WTC11 (cell line): ENCODE measurements around the gene RARS2. TPM values are rescaled to one million over a fixed set of nuclear protein-coding genes. Genes with fewer than 3 reads are reported as not detected.

Experiments
- ATAC-seq: fragments of 200-7000 bp; cut with Tn5 transposase; 2 replicates; pipeline ENCODE4 v1.10.0; 2021; ENCODE audit warnings: mild to moderate bottlenecking, moderate library complexity
- CTCF ChIA-PET: fragments of 300-600 bp; sonication (Branson Sonifier 250); formaldehyde crosslinking; loops from one replicate; lab custom pipeline; 2021; ENCODE audit warnings: antibody characterized with exemption; lab: Charles Lee
- POLR2A ChIA-PET: fragments of 350-600 bp; sonication (Branson Sonifier 250); formaldehyde crosslinking; loops from one replicate; lab custom pipeline; 2021; ENCODE audit warnings: antibody characterized with exemption; lab: Charles Lee
- DNase-seq: peaks from one replicate; pipeline ENCODE4 v3.0.0; 2021; ENCODE audit warnings: low spot score
- H3K27ac Mint-ChIP-seq: 2 replicates; pipeline ENCODE4 v1.8.0; 2021; ENCODE audit warnings: mixed read lengths
- H3K27me3 Mint-ChIP-seq: 2 replicates; pipeline ENCODE4 v1.8.0; 2021; ENCODE audit warnings: low read depth, mild to moderate bottlenecking, moderate library complexity, mixed read lengths
- H3K36me3 Mint-ChIP-seq: 2 replicates; pipeline ENCODE4 v1.8.0; 2021; ENCODE audit warnings: mixed read lengths
- H3K4me1 Mint-ChIP-seq: 2 replicates; pipeline ENCODE4 v1.8.0; 2022; ENCODE audit warnings: mixed read lengths
- H3K4me3 Mint-ChIP-seq: 2 replicates; pipeline ENCODE4 v1.8.0; 2021; ENCODE audit warnings: mild to moderate bottlenecking, moderate library complexity, mixed read lengths
- H3K9me3 Mint-ChIP-seq: 2 replicates; pipeline ENCODE4 v1.8.0; 2021; ENCODE audit warnings: mixed read lengths
- AFF4 ChIP-seq: sonication (generic); formaldehyde crosslinking; IDR thresholded peaks from 2 replicates; pipeline ENCODE4 v1.8.1; 2023; ENCODE audit warnings: mild to moderate bottlenecking, missing genetic modification reagents, borderline replicate concordance
- ATF1 ChIP-seq: sonication (generic); formaldehyde crosslinking; IDR thresholded peaks from 2 replicates; pipeline ENCODE4 v1.8.1; 2023; ENCODE audit warnings: mild to moderate bottlenecking, moderate library complexity, missing genetic modification reagents
- ATF3 ChIP-seq: sonication (generic); formaldehyde crosslinking; conservative IDR thresholded peaks from 2 replicates; pipeline ENCODE4 v1.8.1; 2022; ENCODE audit warnings: mild to moderate bottlenecking, missing genetic modification reagents
- CBFB ChIP-seq: sonication (generic); formaldehyde crosslinking; IDR thresholded peaks from 2 replicates; pipeline ENCODE4 v1.8.1; 2022; ENCODE audit warnings: mild to moderate bottlenecking, low read depth, missing genetic modification reagents
- ELF4 ChIP-seq: sonication (generic); formaldehyde crosslinking; IDR thresholded peaks from 2 replicates; pipeline ENCODE4 v1.8.1; 2022; ENCODE audit warnings: low read depth, mild to moderate bottlenecking, moderate library complexity, missing genetic modification reagents
- ETV6 ChIP-seq: sonication (generic); formaldehyde crosslinking; IDR thresholded peaks from 2 replicates; pipeline ENCODE4 v1.8.1; 2022; ENCODE audit warnings: mild to moderate bottlenecking, missing genetic modification reagents
- GRHL2 ChIP-seq: fragments of 250-450 bp; sonication (Bioruptor Pico); IDR thresholded peaks from 2 replicates; pipeline ENCODE4 v1.8.0; 2022; ENCODE audit warnings: mild to moderate bottlenecking, moderate library complexity; ENCODE audit not compliant: insufficient replicate concordance, severe bottlenecking
- MXD4 ChIP-seq: fragments of 250-450 bp; sonication (Bioruptor Pico); IDR thresholded peaks from 2 replicates; pipeline ENCODE4 v1.8.0; 2021; ENCODE audit warnings: mild to moderate bottlenecking, moderate library complexity, borderline replicate concordance
- NFYB ChIP-seq: sonication (generic); formaldehyde crosslinking; conservative IDR thresholded peaks from 2 replicates; pipeline ENCODE4 v1.8.0; 2022; ENCODE audit warnings: low read depth, missing genetic modification reagents
- NR1H2 ChIP-seq: sonication (generic); formaldehyde crosslinking; IDR thresholded peaks from 2 replicates; pipeline ENCODE4 v1.9.0; 2021; ENCODE audit warnings: mild to moderate bottlenecking, moderate library complexity, missing genetic modification reagents
- NR3C1 ChIP-seq: sonication (generic); formaldehyde crosslinking; conservative IDR thresholded peaks from 2 replicates; pipeline ENCODE4 v1.8.1; 2023; ENCODE audit warnings: low read depth, mild to moderate bottlenecking, missing genetic modification reagents
- SMAD3 ChIP-seq: sonication (generic); formaldehyde crosslinking; IDR thresholded peaks from 2 replicates; pipeline ENCODE4 v1.8.0; 2022; ENCODE audit warnings: missing genetic modification reagents, mild to moderate bottlenecking, borderline replicate concordance
- SMAD4 ChIP-seq: sonication (generic); formaldehyde crosslinking; IDR thresholded peaks from 2 replicates; pipeline ENCODE4 v1.8.0; 2022; ENCODE audit warnings: mild to moderate bottlenecking, missing genetic modification reagents
- TEAD1 ChIP-seq: sonication (generic); formaldehyde crosslinking; IDR thresholded peaks from 2 replicates; pipeline ENCODE4 v1.8.0; 2022; ENCODE audit warnings: mild to moderate bottlenecking, missing genetic modification reagents
- ZMAT4 ChIP-seq: fragments of 250-450 bp; sonication (Bioruptor Pico); IDR thresholded peaks from 2 replicates; pipeline ENCODE4 v1.9.0; 2021; ENCODE audit warnings: mild to moderate bottlenecking
- ZNF232 ChIP-seq: sonication (generic); formaldehyde crosslinking; IDR thresholded peaks from 2 replicates; pipeline ENCODE4 v1.8.0; 2022; ENCODE audit warnings: mild to moderate bottlenecking, missing genetic modification reagents
- ZNF317 ChIP-seq: sonication (generic); formaldehyde crosslinking; IDR thresholded peaks from 2 replicates; pipeline ENCODE4 v1.8.1; 2023; ENCODE audit warnings: low read depth, mild to moderate bottlenecking, moderate library complexity, missing genetic modification reagents, borderline replicate concordance
- ZNF423 ChIP-seq: fragments of 250-450 bp; sonication (Bioruptor Pico); IDR thresholded peaks from 2 replicates; pipeline ENCODE4 v2.1.2; 2022; ENCODE audit warnings: mild to moderate bottlenecking, moderate library complexity
- total RNA-seq: library from RNA; stranded (reverse); gene quantifications from 3 replicates; pipeline ENCODE4 v1.2.3, GENCODE V29; 2021
- TF ChIP-seq, protein P1 (sequence below): sonication (generic); formaldehyde crosslinking; IDR thresholded peaks from 2 replicates; pipeline ENCODE4 v1.8.1; 2022; ENCODE audit warnings: low read depth, missing genetic modification reagents, borderline replicate concordance
- TF ChIP-seq, protein P2 (sequence below): sonication (generic); formaldehyde crosslinking; IDR thresholded peaks from 2 replicates; pipeline ENCODE4 v1.8.1; 2022; ENCODE audit warnings: mild to moderate bottlenecking, moderate library complexity, missing genetic modification reagents
- TF ChIP-seq, protein P3 (sequence below): sonication (generic); formaldehyde crosslinking; IDR thresholded peaks from 2 replicates; pipeline ENCODE4 v1.8.1; 2023; ENCODE audit warnings: mild to moderate bottlenecking, moderate library complexity, missing genetic modification reagents

RARS2 gene
- total RNA-seq, 1 experiment from 2014 or later, result 32.9 TPM

- Mint-ChIP-seq H3K4me1 (no peaks in the 10 kb centered on the region), H3K9me3 (no peaks in the 10 kb centered on the region), H3K4me3 (no peak overlapping the region), H3K27me3 (no peaks in the 10 kb centered on the region), H3K27ac (no peak overlapping the region), H3K36me3 (peaks cover 25% of the 10 kb centered on the region)
- POLR2A ChIA-PET, result interaction anchor here (0.6 to 0.7 kb wide), 2 partner anchors 14 to 465 kb away, joined by 3 to 4 read pairs; no protein-coding TSS in a partner anchor
- TF ChIP-seq TEAD1 (no peak), ZNF423 (CRISPR knock-in tag) (no peak), ETV6 (CRISPR knock-in tag) (no peak), ELF4 (CRISPR knock-in tag) (no peak), CBFB (CRISPR knock-in tag) (no peak)
- TF ChIP-seq, protein P1, sequence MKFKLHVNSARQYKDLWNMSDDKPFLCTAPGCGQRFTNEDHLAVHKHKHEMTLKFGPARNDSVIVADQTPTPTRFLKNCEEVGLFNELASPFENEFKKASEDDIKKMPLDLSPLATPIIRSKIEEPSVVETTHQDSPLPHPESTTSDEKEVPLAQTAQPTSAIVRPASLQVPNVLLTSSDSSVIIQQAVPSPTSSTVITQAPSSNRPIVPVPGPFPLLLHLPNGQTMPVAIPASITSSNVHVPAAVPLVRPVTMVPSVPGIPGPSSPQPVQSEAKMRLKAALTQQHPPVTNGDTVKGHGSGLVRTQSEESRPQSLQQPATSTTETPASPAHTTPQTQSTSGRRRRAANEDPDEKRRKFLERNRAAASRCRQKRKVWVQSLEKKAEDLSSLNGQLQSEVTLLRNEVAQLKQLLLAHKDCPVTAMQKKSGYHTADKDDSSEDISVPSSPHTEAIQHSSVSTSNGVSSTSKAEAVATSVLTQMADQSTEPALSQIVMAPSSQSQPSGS (CRISPR knock-in tag), result no peak
- DNase-seq (no peak), ATAC-seq (no peak)
- CTCF ChIA-PET, result no interaction called here
Observed at GRCh38 chr6:87630746-87631145, 41.0 kb upstream of the RARS2 start.

DNA sequence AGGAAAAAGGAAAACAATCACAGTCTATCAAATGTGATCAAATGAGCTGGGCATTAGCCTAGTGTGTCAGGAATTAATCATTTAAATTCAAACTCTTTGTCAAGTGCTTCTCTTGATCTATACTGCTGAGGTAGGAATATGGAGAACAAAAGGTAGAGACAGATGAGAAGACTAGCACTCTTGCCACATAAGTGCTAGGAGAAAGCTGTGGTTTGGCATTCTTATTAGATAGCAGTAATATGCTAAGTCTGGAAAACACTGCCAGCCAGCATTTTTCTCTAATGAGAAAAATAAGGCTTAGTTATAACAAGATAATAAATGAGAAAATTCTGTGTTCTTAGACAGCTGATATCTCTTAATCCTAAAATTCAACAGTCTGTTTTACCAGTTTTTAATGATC lies 39.1 kb upstream of the RARS2 start:
- ChIA-PET CTCF (no interaction called here), POLR2A (no interaction called here)
- H3K36me3 Mint-ChIP-seq, result peaks cover 33% of the 10 kb centered on the region
- ATAC-seq (no peak), DNase-seq (no peak)
- no peak overlapping the region for H3K27ac Mint-ChIP-seq
- no peaks in the 10 kb centered on the region for H3K9me3 Mint-ChIP-seq
- no peak for TF ChIP-seq SMAD4 (CRISPR knock-in tag)
- TF ChIP-seq MXD4, result no peak
- no peak for TF ChIP-seq ZNF423 (CRISPR knock-in tag)
- TF ChIP-seq ZNF317 (CRISPR knock-in tag), result no peak
- no peak for TF ChIP-seq ZNF232 (CRISPR knock-in tag)
- TF ChIP-seq NFYB (CRISPR knock-in tag), result no peak
- TF ChIP-seq ELF4 (CRISPR knock-in tag), result no peak
- H3K4me1 Mint-ChIP-seq, result no peaks in the 10 kb centered on the region
- no peak overlapping the region for H3K4me3 Mint-ChIP-seq
- H3K27me3 Mint-ChIP-seq, result no peaks in the 10 kb centered on the region

GRCh38 chr6:87628424-87628823 lies 38.6 kb upstream of the RARS2 start:
- ATAC-seq (no peak), DNase-seq (no peak)
- no peak overlapping the region for H3K4me3 Mint-ChIP-seq
- H3K36me3 Mint-ChIP-seq, result peaks cover 37% of the 10 kb centered on the region
- POLR2A ChIA-PET, result no interaction called here
- CTCF ChIA-PET, result no interaction called here
- H3K9me3 Mint-ChIP-seq, result no peaks in the 10 kb centered on the region
- no peaks in the 10 kb centered on the region for H3K27me3 Mint-ChIP-seq
- H3K4me1 Mint-ChIP-seq, result no peaks in the 10 kb centered on the region
- no peak overlapping the region for H3K27ac Mint-ChIP-seq
- no peak for TF ChIP-seq ETV6 (CRISPR knock-in tag)
- TF ChIP-seq, protein P2, sequence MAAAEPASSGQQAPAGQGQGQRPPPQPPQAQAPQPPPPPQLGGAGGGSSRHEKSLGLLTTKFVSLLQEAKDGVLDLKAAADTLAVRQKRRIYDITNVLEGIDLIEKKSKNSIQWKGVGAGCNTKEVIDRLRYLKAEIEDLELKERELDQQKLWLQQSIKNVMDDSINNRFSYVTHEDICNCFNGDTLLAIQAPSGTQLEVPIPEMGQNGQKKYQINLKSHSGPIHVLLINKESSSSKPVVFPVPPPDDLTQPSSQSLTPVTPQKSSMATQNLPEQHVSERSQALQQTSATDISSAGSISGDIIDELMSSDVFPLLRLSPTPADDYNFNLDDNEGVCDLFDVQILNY, result no peak
- no peak for TF ChIP-seq SMAD3 (CRISPR knock-in tag)
- TF ChIP-seq, protein P3, sequence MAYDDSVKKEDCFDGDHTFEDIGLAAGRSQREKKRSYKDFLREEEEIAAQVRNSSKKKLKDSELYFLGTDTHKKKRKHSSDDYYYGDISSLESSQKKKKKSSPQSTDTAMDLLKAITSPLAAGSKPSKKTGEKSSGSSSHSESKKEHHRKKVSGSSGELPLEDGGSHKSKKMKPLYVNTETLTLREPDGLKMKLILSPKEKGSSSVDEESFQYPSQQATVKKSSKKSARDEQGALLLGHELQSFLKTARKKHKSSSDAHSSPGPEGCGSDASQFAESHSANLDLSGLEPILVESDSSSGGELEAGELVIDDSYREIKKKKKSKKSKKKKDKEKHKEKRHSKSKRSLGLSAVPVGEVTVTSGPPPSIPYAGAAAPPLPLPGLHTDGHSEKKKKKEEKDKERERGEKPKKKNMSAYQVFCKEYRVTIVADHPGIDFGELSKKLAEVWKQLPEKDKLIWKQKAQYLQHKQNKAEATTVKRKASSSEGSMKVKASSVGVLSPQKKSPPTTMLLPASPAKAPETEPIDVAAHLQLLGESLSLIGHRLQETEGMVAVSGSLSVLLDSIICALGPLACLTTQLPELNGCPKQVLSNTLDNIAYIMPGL, result no peak
- TF ChIP-seq GRHL2, result no peak
- no peak for TF ChIP-seq AFF4
- TF ChIP-seq, protein P1 (CRISPR knock-in tag), result no peak
- TF ChIP-seq ZMAT4 (CRISPR knock-in tag), result no peak
- no peak for TF ChIP-seq NR3C1 (CRISPR knock-in tag)
- no peak for TF ChIP-seq ATF3
- no peak for TF ChIP-seq NR1H2 (CRISPR knock-in tag)
- no peak for TF ChIP-seq ATF1 (CRISPR knock-in tag)
